ENCODE measurements around the gene DRGX.

Gene DRGX

GRCh38 chr10:49333192-49333591, 62.7 kb downstream of the DRGX start:
- no peak for DNase-seq

- no peak for DNase-seq
Measured at GRCh38 chr10:49332768-49333167, 63.1 kb downstream of the DRGX start.

- no peak for DNase-seq
Measured at GRCh38 chr10:49332333-49332732, 63.6 kb downstream of the DRGX start.

DNA sequence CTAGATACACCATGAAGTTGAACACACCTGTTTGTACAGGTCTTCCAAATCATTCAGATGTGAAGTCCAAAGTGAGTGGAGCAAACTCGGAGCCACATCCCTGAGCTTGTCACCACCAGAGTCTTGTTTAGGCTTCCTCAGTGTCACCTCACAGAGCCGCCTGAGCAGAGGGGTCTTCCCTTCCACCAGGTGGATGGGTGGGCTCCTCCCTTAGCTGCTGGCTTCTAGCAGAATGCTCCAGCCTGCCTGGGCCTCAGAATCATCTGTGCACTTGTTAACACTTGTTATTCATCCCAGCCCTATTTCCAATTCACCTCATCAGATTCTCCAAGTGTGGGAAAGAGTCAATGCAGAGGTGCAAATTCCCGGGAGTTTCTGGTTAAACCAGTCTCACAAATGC, 64.5 kb downstream of the DRGX start:
- DNase-seq = no peak

- no peak for DNase-seq
Measured at GRCh38 chr10:49330127-49330665, 65.7 kb downstream of the DRGX start.

DNA sequence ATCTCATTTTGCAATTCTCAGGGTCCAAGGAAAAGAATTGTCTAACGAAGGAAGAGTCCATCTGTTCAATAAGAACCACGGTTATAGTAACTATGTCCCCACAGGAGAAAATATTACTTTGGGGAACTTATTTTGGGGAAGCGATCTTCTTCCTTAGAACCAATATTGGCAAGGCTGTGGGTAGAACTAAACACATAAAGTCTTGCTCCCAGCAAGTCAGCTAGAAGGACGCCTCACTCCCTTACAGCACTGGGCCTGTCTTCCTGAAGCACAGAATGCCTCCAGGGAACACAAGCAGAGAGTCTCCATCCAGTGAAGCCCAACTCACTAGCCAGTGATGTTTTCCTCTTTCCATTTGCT, 66.8 kb downstream of the DRGX start:
- DNase-seq = no peak

DNA sequence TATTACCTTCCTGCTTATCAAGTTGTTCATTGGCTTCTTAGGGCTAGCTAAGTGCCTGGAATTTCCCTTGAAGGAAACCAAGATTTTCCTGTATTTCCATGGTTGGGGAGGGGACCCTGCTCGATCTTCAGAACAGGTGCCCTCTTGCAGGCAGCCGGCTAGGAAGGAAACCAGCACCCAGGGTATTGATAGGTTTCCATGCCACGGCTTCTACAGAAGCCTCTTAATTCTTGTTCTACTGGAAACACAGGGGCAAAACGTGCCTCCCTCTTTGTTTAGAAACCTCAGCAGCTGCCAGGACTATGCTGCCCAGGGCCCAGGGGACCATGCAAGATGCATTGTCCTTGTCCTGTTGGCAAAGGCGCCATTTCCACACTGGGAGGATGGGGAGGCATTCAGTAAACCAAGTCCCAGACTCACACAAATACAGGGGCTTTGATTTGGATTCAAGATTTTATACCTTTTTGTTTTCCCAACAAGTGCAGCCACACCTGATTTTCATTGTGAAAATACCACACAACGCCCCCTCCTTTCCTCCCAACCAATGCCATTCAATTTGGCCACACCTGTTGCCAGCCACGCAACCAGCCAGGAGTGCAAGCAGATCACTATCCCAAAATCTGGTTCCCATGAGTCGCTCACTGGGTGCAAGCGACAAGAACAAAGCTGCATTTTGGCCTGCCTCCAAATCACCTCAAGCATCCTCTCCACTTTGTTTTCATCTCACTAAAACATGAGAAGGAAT, 67.3 kb downstream of the DRGX start:
- no peak for DNase-seq

GRCh38 chr10:49327036-49327813, 68.7 kb downstream of the DRGX start:
- DNase-seq = no peak

- no peak for DNase-seq
Measured at GRCh38 chr10:49325916-49326783, 69.7 kb downstream of the DRGX start.

- no peak for DNase-seq
Measured at GRCh38 chr10:49325131-49325915, 70.6 kb downstream of the DRGX start.

- DNase-seq = no peak
Measured at GRCh38 chr10:49324711-49325110, 71.2 kb downstream of the DRGX start.

DNA sequence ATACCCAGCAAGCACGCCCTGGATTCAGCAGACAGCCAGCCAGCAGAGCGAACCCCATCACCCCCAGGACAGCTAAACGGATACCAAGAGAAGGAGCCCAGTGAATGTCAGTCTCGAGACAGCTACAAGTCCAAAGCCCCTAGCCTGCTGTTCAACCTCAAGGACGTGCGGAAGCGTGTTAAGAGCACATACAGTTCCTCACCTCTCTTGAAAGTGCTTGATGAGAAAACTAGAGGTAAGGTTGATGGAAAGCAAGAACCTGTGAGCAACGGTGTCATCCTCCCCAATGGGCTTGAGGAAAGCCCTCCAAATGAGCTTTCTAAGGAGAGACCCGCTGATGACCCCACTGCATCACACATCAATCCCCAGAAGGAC, 72.0 kb downstream of the DRGX start:
- no peak for DNase-seq

DNA sequence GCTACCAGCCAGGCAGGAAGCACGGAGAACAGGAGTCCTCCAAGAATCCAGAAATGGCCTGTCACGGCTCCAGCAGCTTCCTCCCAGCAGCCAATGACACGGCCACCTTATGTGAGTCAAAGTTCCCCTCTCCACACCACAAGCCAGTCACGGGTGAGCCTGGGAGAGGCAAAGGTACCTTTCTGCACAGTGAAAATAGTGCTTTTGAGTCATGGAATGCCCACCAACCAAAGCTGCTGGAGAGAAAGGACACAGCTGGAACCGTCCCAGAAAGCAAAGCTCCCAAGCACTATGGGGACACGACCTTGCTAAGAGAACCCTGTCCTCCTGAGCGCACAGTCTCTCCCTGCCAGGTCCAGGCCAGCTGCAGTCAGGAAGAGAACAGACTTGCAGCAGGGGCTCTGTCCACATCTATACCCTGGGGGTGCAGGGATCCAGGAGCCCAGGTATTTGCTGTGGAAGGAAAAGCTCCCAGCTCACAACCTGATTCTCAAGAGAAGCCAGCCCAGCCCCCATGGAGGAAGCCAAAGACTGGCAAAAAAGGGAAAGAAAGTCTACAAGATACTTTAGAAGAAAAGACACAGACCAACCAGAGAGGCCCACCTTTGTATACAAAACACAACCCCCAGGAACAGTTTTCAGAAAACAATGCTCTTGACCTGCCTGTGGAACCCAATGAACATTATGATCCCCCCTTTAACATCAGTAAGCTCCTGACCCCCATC, 72.6 kb downstream of the DRGX start:
- no peak for DNase-seq

GRCh38 chr10:49322371-49323170, 73.3 kb downstream of the DRGX start:
- no peak for DNase-seq

- DNase-seq = no peak
Measured at GRCh38 chr10:49321021-49321420, 74.9 kb downstream of the DRGX start.

DNA sequence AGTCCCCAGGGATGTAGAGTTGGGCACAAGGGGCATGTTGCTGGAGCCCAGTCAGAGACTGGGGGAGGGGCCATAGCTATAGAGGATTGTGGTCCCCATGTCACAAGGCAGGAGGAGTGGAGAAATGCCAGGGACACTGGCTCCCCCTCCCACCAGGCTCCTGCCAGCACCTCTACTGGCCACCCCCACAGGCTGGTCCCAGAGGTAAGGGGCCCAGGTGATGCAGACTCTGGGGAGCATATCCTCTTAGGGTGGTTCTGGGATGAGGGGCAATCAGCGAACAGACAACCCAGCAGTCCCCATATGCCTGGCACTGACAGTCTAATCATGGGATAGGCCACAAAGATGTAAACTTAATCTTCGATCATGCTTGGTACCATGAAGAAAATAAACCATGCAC, 75.7 kb downstream of the DRGX start:
- DNase-seq = no peak

GRCh38 chr10:49319206-49319605, 76.7 kb downstream of the DRGX start:
- no peak for DNase-seq

GRCh38 chr10:49318755-49319154, 77.1 kb downstream of the DRGX start:
- no peak for DNase-seq

DNA sequence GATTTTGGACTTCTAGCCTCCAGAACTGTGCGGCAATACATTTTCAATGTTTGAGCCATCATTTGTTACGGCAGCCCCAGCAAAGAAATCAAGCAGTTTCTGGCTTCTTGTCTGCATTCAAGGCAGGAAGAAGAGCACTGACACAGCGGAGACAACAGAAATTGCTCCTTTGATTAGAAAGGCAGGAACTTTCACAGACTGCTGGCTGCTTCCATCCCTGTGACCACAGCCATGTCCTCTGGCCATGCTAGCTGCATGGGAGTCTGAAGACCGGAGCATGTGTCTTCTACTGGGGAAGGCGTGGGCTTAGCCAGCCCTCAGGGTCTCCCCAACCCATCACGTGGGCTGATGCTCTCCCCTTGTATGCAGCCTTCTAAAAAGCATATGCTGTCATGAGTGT, 77.9 kb downstream of the DRGX start:
- no peak for DNase-seq

GRCh38 chr10:49314806-49315205, 81.1 kb downstream of the DRGX start:
- DNase-seq = no peak

All from stimulated activated CD4-positive, alpha-beta T cell treated with anti-CD3 and anti-CD28 coated beads, Interleukin-2, amount 100 ng/mL, for 24 hours (primary cell).